GM21717 (cell line): Measurements from ENCODE around the gene GRIN1.

Experiments used
- ATAC-seq: cut with Tn5 transposase; IDR thresholded peaks from one replicate; pipeline ENCODE4 v1.9.1; 2021; ENCODE audit warnings: mild to moderate bottlenecking, moderate library complexity; ENCODE audit not compliant: unreplicated experiment

The GRIN1 gene

DNA sequence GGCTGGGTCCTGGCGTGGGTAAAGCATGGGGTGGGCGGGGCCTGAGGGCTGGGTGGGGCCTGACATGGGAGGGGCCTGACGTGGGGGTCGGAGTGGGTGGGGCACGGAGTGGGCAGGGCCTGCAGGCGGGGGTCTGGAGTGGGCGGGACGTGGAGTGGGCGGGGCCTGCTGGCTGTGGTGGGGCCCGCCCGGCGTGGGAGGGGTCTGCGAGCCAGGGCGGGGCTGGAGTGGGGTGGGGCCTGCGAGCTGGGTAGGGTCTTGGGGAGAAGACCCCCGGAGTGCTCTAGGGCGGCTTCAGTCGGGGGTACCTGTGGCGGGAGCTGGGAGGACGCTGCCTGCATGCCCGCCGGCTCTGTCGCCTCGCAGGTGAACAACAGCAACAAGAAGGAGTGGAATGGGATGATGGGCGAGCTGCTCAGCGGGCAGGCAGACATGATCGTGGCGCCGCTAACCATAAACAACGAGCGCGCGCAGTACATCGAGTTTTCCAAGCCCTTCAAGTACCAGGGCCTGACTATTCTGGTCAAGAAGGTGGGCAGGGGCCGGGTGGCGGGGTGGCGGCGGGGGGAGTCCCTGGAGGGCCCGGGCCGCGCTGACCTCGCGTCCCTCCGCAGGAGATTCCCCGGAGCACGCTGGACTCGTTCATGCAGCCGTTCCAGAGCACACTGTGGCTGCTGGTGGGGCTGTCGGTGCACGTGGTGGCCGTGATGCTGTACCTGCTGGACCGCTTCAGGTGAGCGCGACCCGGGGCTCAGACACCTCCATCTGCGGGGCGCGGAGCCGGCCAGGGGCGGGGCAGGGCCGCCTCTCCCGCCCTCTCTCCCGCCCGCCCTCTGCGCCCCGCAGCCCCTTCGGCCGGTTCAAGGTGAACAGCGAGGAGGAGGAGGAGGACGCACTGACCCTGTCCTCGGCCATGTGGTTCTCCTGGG lies 22.9 kb downstream of the GRIN1 start:
- no peak for ATAC-seq

DNA sequence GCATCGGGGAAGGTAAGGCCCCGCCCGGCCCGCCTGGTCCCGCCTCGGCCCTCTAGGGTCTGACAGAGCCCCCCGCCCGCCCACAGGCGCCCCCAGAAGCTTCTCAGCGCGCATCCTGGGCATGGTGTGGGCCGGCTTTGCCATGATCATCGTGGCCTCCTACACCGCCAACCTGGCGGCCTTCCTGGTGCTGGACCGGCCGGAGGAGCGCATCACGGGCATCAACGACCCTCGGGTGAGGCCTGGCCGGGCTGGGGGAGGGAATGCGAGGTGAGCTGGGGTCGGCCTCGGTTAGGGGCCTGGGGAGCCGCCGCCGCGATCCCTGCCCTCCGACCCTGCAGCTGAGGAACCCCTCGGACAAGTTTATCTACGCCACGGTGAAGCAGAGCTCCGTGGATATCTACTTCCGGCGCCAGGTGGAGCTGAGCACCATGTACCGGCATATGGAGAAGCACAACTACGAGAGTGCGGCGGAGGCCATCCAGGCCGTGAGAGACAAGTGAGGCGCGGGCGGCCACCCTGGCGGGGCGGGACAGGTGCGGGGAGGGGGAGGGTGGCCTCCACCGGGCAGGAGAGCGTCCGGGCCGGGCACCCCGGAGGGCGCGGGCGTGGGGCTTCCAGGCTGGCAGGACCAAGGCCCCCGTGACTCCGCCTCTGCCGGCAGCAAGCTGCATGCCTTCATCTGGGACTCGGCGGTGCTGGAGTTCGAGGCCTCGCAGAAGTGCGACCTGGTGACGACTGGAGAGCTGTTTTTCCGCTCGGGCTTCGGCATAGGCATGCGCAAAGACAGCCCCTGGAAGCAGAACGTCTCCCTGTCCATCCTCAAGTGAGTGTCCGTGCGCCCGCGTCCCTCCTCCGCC lies 23.8 kb downstream of the GRIN1 start:
- no peak for ATAC-seq

DNA sequence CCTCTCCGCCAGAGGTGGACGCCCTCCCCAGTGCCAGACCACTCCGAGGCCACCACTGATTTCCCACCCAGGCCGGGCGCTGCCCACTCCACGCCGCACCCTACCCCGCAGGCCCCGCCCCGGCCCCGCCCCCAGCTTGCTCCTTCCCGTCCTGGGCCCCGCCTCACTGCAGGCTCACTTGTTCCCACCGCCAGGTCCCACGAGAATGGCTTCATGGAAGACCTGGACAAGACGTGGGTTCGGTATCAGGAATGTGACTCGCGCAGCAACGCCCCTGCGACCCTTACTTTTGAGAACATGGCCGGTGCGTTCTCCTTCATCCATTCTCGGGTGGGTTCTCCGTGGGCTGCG lies 24.4 kb downstream of the GRIN1 start:
- ATAC-seq = no peak

DNA sequence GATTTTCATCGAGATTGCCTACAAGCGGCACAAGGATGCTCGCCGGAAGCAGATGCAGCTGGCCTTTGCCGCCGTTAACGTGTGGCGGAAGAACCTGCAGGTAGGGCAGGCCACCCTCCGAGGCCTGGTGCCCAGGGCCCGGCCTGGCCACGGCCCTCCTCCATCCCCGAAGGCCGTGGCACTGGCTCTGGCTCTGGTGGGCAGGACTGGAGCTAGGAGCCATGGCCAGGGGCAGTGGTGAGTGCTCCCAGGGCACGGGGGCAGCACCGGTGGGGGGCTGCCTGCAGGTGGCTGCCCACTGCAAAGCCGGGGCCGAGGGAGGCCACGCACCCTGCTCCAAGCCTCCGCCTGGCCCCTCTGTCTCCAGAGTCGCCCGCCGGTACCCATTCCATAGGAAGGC lies 24.9 kb downstream of the GRIN1 start:
- ATAC-seq = no peak

DNA sequence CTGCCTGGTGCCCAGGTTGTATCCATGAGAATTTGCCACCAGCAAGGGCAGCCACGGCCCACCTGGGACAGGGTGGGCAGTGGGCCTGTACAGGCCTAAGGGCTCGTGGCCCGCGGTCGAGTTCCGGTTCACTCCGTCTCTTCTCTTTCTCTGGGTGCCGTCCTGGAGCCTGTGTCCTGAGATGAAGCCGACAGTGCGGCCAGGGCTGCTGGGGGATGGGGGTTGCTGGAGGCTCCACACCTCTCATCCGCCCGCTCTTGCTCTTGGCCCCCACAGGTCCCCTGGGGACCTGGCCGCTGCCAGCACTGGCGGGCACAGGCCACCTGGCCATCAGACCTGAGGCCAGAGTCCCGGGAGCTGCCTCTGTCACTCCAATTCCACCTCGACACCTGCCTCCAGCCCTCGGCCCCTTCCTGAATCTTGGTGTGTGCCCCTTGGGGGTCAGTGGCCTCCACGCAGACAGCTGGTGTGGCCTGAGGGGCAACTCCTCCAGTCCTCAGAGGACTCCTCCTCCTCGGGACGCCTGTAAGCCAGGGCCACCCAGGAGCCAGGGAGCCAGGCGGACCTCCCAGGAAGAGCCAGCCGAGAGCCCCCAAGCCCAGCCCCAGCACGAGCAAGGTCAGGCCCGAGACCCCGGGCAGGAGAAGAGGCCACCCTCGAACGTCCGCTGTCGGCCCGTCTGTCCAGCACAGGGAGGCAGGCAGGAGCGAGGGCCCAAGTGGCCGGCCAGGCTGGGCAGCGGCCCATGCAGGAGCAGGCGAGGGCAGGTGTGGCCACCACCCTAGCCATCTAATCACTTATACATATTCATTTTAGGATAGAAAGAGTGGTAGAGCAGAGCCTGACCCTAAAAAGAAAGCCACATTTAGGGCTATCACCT lies 25.7 kb downstream of the GRIN1 start:
- ATAC-seq = no peak

DNA sequence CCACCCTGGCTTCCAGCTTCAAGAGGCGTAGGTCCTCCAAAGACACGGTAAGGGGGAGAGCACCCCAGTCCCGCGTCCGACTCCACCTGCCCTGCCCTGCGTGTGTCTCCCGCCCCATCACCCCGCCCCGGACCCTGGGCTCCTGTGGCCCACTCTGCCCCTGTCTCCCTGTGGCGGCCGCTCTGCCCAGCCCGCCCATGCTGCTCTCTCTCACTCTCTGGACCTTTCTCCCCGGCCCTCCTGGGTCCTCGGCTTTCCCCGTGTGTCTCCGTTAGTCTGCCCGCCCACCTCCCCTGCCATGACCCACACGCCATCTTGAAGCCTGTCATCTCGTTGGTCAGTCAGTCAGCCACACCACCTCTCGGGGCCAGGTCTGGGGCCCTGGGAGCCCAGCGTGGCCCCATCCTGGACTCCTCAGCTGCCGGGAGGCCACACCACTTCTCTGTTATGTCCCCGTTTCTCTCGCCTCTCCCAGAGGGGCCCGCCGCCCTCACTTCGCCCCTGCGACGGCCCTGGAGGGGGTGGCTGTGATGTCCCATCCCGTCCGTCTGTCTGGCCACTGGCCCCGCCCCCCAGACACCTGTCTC lies 26.4 kb downstream of the GRIN1 start:
- ATAC-seq = no peak

DNA sequence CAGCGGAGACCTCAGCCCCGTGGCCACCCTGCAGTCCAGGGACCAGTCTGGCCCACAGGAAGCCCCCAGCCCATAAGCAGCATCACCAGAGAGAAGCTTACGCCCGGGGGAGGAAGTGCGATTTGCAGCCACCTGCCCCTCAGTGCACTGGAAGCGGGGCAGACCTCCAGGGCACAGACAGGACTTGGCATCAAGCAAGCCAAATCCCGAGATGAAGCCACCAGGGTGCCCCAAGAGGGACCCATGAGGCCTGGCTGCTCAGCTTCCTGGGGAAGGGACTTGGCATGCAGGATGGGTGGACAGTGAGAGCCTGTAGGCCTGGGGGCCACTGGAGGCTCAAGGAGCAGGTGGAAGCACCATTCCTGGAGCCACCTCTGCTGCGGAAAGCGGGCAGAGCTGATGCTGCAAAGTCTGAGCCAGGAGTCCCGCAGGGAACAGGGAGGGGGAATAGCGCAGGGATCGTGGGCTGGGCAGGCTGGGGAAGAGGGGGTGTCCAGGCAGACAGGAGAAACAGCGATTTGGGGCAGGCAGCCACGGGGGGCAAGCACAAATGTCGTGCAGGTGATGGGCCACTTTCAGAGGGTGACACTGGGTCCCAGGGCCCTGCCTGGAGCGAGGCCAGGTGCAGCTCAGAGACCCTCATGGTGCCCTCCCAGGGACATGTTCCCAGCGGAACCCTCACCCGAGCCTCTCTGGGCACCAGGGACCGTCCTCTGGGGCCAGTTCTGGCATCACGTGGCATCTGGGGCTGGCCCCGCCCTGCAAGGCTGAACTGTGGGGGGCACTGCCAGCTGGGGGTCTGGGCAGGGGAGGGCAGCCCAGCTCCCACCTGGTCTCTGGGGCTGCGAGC lies 27.7 kb downstream of the GRIN1 start:
- ATAC-seq = no peak

DNA sequence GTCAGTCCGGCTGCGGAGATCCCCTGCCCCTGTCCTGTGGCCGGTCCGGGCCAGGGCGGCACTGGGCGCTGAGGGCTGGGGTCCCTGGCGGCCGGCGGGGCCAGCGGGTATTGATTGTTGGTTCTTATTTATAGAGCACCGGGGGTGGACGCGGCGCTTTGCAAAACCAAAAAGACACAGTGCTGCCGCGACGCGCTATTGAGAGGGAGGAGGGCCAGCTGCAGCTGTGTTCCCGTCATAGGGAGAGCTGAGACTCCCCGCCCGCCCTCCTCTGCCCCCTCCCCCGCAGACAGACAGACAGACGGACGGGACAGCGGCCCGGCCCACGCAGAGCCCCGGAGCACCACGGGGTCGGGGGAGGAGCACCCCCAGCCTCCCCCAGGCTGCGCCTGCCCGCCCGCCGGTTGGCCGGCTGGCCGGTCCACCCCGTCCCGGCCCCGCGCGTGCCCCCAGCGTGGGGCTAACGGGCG lies 28.4 kb downstream of the GRIN1 start:
- ATAC-seq = no peak

DNA sequence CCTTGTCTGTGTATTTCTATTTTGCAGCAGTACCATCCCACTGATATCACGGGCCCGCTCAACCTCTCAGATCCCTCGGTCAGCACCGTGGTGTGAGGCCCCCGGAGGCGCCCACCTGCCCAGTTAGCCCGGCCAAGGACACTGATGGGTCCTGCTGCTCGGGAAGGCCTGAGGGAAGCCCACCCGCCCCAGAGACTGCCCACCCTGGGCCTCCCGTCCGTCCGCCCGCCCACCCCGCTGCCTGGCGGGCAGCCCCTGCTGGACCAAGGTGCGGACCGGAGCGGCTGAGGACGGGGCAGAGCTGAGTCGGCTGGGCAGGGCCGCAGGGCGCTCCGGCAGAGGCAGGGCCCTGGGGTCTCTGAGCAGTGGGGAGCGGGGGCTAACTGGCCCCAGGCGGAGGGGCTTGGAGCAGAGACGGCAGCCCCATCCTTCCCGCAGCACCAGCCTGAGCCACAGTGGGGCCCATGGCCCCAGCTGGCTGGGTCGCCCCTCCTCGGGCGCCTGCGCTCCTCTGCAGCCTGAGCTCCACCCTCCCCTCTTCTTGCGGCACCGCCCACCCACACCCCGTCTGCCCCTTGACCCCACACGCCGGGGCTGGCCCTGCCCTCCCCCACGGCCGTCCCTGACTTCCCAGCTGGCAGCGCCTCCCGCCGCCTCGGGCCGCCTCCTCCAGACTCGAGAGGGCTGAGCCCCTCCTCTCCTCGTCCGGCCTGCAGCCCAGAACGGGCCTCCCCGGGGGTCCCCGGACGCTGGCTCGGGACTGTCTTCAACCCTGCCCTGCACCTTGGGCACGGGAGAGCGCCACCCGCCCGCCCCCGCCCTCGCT lies 29.0 kb downstream of the GRIN1 start:
- ATAC-seq = no peak

DNA sequence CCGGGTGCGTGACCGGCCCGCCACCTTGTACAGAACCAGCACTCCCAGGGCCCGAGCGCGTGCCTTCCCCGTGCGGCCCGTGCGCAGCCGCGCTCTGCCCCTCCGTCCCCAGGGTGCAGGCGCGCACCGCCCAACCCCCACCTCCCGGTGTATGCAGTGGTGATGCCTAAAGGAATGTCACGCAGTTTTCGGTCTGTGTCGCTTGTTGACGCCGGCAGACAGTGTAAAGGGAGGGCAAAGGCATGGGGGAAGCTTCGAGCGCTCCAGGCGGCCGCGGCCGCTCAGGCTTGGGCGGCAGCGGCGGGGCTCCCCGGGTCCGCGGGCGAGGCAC lies 29.6 kb downstream of the GRIN1 start:
- no peak for ATAC-seq

DNA sequence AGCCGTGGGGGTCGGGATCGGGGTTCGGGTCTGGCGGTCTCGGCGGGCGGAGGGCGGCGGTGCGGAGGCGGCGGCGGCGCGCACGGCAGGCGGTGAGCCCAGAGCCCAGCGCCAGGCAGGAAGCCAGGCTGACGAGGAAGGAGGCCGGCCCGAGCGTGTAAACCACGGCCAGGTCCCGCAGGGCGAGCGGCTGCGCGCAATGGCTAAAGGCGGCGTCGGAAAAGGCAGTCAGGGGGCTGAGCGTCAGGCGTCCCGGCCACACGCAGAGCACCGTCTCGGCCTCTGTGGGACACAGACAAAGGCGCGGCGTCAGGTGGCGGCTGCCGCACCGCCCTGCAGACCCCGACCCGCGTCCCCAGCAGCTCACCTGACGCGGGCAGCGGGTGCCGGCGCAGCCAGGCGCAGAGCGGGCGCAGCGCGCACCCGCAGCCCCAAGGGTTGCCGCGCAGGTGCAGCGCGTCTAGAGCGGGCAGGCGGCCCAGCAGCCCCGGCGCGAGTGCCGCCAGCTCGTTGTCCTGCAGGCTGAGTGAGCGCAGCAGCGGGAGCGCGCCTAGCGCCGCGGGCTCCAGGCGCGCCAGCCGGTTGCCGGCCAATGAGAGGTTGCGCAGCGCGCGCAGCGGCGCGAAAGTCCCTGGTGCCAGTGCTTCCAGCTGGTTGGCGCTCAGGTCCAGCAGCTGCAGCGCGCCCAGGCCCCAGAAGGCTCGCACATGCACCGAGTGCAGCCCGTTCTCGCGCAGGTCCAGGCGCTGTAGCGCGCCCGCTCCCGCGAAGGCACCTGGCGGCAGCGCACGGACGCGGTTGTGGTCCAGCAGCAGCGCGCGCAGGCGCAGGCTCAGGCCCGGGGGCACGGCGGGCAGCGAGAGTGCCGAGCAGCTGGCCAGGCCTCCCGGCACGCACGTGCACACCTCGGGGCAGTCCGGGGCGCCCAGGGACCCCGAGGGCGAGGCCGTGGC lies 30.2 kb downstream of the GRIN1 start:
- no peak for ATAC-seq

DNA sequence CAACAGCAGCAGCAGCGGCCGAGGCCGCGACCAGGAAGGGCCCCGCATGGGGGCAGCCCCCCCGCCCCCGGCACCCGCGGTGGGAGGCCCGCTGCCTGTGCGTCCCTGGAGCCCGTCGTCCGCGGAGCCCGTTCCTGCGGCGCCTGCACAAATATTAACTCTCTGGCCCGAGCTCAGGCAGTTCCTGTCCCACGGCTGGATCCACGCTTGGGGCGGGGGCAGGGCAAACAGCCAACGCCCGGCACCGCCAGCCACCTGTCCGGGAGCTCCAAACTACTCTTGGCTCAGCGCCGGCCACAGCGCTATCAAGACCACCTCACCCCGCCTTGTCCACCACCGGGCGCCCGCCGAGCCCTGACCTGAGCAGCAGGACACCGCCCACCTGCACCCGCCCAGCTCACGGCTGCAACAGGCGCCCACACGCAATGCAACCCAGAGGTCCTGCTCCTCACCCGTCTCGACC lies 31.0 kb downstream of the GRIN1 start, which contains the start of gene LRRC26:
Gene LRRC26, minus strand, starts transcription at position 156 of the 463 bp plus-strand sequence. Its CDS starts 108 bp downstream, at position 48.
- ATAC-seq = no peak

DNA sequence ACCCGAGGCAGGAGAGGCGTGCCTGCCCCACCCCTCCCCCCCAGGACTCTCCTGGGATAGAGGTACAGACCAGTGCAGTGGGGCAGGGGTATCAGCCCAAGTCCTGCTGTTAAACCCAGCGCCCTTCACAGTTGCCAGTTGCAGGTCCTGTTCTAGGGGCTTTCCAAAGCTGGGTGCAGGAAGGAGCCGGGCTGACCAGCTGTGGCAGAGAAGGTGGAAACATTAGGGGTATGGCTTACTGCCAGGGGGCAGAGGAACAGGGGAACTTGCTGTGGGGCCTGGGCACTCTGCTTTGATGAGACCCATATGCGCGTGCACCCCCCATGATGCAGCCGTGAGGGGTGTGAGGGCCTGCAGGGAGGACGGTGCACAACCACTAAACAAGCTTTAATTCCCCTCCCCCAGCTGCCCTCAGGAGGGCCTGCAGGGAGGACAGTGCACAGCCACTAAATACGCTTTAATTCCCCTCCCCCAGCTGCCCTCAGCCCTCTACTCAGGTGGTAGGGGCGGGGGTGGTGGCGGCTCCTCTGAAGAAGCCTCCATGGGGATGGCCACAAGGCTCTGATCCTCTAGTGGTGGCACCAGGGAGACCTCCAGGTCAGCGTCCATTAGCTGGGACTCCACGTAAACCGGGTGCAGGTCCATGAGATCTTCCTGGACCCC lies 31.7 kb downstream of the GRIN1 start:
- no peak for ATAC-seq

DNA sequence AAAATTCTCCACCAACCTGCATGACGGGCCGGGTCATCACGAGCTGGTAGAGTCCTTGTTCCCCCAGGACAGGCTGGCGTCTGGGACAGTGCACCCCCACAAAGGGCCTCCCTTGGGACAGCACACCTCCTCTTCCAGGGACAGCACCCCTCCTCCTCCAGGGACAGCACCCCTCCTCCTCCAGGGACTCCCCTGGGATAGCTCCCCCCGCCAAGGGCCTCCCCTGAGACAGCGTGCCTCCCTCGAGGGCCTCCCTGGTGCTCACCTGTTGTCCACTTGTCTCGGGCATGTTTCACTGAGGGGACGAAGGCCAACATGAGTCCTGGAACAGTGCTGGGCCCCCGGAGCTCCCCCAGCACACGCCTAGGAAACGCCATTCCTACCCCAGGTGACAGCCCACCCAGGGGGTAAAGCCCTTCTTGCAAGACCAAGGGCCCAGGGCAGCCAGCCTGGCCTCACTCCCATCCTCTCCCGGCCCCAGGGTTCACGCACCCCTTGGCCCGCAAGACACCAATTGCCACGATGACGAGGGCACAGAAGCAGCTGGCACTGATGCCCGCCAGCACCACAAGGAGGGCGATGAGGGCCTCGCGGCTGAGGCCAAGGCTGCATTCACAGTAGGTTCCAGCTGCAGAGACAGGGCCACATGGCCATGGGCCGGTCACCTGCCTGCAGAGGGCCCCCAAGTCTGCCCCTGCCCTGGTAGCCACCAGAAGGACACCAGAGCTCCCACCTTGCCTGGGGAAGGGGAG lies 32.4 kb downstream of the GRIN1 start:
- ATAC-seq = no peak

DNA sequence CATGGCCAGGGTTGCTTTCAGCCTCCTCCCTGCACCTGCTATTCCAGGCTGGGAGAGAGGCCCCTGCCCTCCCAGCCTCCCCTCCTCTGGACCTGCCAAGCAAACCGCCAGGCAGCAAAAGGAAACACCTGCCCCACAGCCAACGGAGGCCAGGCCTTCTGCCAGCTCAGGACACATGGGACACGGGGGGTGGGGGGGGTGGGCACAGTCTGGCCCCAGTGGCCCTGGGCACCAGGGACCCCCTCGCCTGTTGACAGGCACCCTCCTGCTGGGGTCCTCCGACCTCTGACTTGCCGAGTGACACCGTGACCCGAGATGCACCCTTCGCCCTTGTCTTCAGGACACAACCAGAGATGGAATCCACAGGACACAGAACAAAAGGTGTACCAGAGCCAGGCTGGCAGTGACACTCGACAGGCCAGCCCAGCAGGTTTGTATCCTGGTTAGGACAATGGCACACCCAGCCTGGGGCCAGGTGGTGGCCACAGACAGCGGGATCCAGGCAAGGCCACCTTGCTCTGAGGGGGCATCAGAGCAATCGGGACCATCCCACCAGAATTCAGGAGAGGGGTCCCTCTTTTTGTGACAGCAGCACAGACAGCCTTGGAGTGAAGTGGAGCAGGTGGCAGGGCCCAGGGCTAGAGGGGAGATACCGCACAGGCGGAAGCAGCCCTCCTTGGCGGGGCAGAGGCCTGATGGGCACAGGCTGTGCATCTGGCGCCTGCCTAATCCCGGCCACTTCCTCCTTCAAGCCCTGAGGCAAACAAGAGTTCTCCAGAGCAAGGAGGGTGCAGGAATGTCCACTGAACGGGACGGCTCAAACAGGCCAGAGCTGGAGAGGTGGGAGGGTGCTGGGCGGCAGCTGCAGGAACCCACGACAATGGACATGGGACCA lies 34.2 kb downstream of the GRIN1 start:
- no peak for ATAC-seq
